GM19324 (cell line): ENCODE data around the gene KIR2DL1.
"Not testable (repeated sequence)": the region's sequence is repeated elsewhere in the genome, so short reads cannot be mapped to it uniquely, and the experiment has no call there.

Experiments used
- ATAC-seq: cut with Tn5 transposase; IDR thresholded peaks from one replicate; pipeline ENCODE4 v1.9.1; 2021; ENCODE audit warnings: mild to moderate bottlenecking, moderate library complexity; ENCODE audit not compliant: unreplicated experiment, low FRiP score

The KIR2DL1 gene

GRCh38 chr19:54770511-54770910, 918 bp downstream of the KIR2DL1 start:
- ATAC-seq: not testable (repeated sequence)

- ATAC-seq: not testable (repeated sequence)
Observed at GRCh38 chr19:54771018-54771960, 1.7 kb downstream of the KIR2DL1 start.

GRCh38 chr19:54772666-54773065, 3.1 kb downstream of the KIR2DL1 start:
- not testable (repeated sequence) for ATAC-seq

- not testable (repeated sequence) for ATAC-seq
Observed at GRCh38 chr19:54775095-54775815, 5.7 kb downstream of the KIR2DL1 start.

GRCh38 chr19:54775830-54776229, 6.2 kb downstream of the KIR2DL1 start:
- not testable (repeated sequence) for ATAC-seq

GRCh38 chr19:54777851-54778250, 8.3 kb downstream of the KIR2DL1 start:
- not testable (repeated sequence) for ATAC-seq

- ATAC-seq: not testable (repeated sequence)
Observed at GRCh38 chr19:54778896-54779295, 9.3 kb downstream of the KIR2DL1 start.

GRCh38 chr19:54782916-54783315, 13.3 kb downstream of the KIR2DL1 start:
- not testable (repeated sequence) for ATAC-seq

GRCh38 chr19:54786091-54786723, 16.6 kb downstream of the KIR2DL1 start:
- ATAC-seq: not testable (repeated sequence)

- ATAC-seq: not testable (repeated sequence)
Observed at GRCh38 chr19:54788154-54788553, 18.6 kb downstream of the KIR2DL1 start.

- ATAC-seq: no peak
Observed at GRCh38 chr19:54790711-54791110, 21.1 kb downstream of the KIR2DL1 start.

- no peak for ATAC-seq
Observed at GRCh38 chr19:54791476-54791875, 21.9 kb downstream of the KIR2DL1 start.

GRCh38 chr19:54792814-54793213, 23.2 kb downstream of the KIR2DL1 start:
- ATAC-seq: no peak

GRCh38 chr19:54795758-54796157, 26.2 kb downstream of the KIR2DL1 start:
- ATAC-seq: no peak

GRCh38 chr19:54803410-54803809, 33.8 kb downstream of the KIR2DL1 start, which contains the start of gene KIR2DL4:
Gene KIR2DL4 (plus strand): TSS chr19:54803610. CDS start chr19:54803652, 42 bp downstream.
- ATAC-seq: no peak

- ATAC-seq: no peak
Observed at GRCh38 chr19:54804101-54804500, 34.5 kb downstream of the KIR2DL1 start.

- no peak for ATAC-seq
Observed at GRCh38 chr19:54804571-54804970, 35.0 kb downstream of the KIR2DL1 start.

- ATAC-seq: no peak
Observed at GRCh38 chr19:54805665-54806515, 36.3 kb downstream of the KIR2DL1 start.

- no peak for ATAC-seq
Observed at GRCh38 chr19:54806516-54806838, 36.9 kb downstream of the KIR2DL1 start.

- not testable (repeated sequence) for ATAC-seq
Observed at GRCh38 chr19:54814571-54814970, 45.0 kb downstream of the KIR2DL1 start.
